GM12878 (cell line): ENCODE measurements around the gene MBD3.

Experiments
- CHD4 ChIP-seq: fragments of 200-600 bp; sonication (generic); IDR thresholded peaks from 2 replicates; pipeline ENCODE4 v1.6.1; 2016; ENCODE audit warnings: mild to moderate bottlenecking
- CTCF ChIP-seq, 3 experiments: IDR thresholded peaks in 2 of 3; conservative IDR thresholded peaks in 1 of 3; 2 replicates each; pipeline ENCODE4 v1.5.1; 2011; ENCODE audit warnings: low read depth in 3 of 3, low read length in 3 of 3, mild to moderate bottlenecking in 3 of 3, control low read depth in 2 of 3, moderate library complexity in 2 of 3, inconsistent platforms in 1 of 3, mixed read lengths in 1 of 3; ENCODE audit not compliant: control insufficient read depth in 2 of 3, insufficient read depth in 1 of 3; ENCODE audit errors: extremely low read depth in 1 of 3
- NRF1 ChIP-seq: conservative IDR thresholded peaks from 2 replicates; pipeline ENCODE4 v1.6.1; 2011; ENCODE audit warnings: mild to moderate bottlenecking, low read depth, low read length, improper control_type of control experiment
- RAD21 ChIP-seq: IDR thresholded peaks from 2 replicates; pipeline ENCODE4 v1.6.1; 2011; ENCODE audit warnings: mild to moderate bottlenecking, low read depth, low read length, moderate library complexity; ENCODE audit not compliant: insufficient read depth

GRCh38 chr19:1577090-1577928, 15.4 kb downstream of the MBD3 start:
- TF ChIP-seq RAD21: no peak
- no peak for TF ChIP-seq CHD4
- TF ChIP-seq CTCF (IDR thresholded peaks at IDR 0.05 in 2 of 3, conservative IDR thresholded peaks at IDR 0.05 in 1 of 3; ENCODE audit: control insufficient read depth in 2 of 3, extremely low read depth in 1 of 3, insufficient read depth in 1 of 3, low read depth in 3 of 3, low read length in 3 of 3): no peak
- TF ChIP-seq NRF1: no peak
